Heart right ventricle (tissue), 16 donors: ENCODE data around the gene ATP6V1G1. TPM values are rescaled to one million over a fixed set of nuclear protein-coding genes. Genes with fewer than 3 reads are reported as not detected.
"Not testable (repeated sequence)": the region's sequence is repeated elsewhere in the genome, so short reads cannot be mapped to it uniquely, and the experiment has no call there.

Source experiments
- ATAC-seq, 8 donors: fragments of 200-7000 bp; cut with Tn5 transposase; one replicate each; pipeline ENCODE4 v1.9.1; 2020; ENCODE audit warnings: mild to moderate bottlenecking in 8 of 8, moderate library complexity in 8 of 8, moderate number of reproducible peaks in 1 of 8
- DNase-seq, 2 donors: peaks; one replicate each; pipeline ENCODE4 v3.0.0-alpha.2; 2020
- H3K27ac ChIP-seq, 10 donors: fragments of 200-600 bp; sonication (generic) in 2 of 10; one replicate each; pipeline versions ENCODE4 v1.5.0 to v1.8.0; 2020 to 2022; ENCODE audit warnings: mild to moderate bottlenecking in 3 of 10
- H3K27me3 ChIP-seq, 7 donors: fragments of 200-600 bp; one replicate each; pipeline ENCODE4 v1.8.0; 2021 to 2022; ENCODE audit warnings: mild to moderate bottlenecking in 2 of 7
- H3K36me3 ChIP-seq, 9 donors: fragments of 200-600 bp; sonication (generic) in 1 of 9; one replicate each; pipeline versions ENCODE4 v1.5.0 to v1.8.0; 2020 to 2022; ENCODE audit warnings: mild to moderate bottlenecking in 2 of 9
- H3K4me1 ChIP-seq, 9 donors: fragments of 200-600 bp; sonication (generic) in 1 of 9; one replicate each; pipeline versions ENCODE4 v1.5.0 to v1.8.0; 2020 to 2022; ENCODE audit warnings: mild to moderate bottlenecking in 4 of 9
- H3K4me3 ChIP-seq, 10 donors: fragments of 200-600 bp; sonication (generic) in 2 of 10; one replicate each; pipeline versions ENCODE4 v1.5.0 to v1.8.0; 2020 to 2022; ENCODE audit warnings: mild to moderate bottlenecking in 7 of 10, moderate library complexity in 2 of 10
- H3K9me3 ChIP-seq, 11 donors: fragments of 200-600 bp in 10 of 11; sonication (generic) in 2 of 11; one replicate each; pipeline versions ENCODE4 v1.5.0 to v1.8.0; 2013 to 2022; ENCODE audit warnings: mild to moderate bottlenecking in 2 of 11, control low read depth in 1 of 11, moderate library complexity in 1 of 11
- CTCF ChIP-seq, 9 donors: fragments of 200-600 bp; sonication (generic) in 2 of 9; IDR thresholded peaks; one replicate each; pipeline versions ENCODE4 v1.5.0 to v1.8.0; 2021 to 2022; ENCODE audit warnings: antibody characterized with exemption in 9 of 9, mild to moderate bottlenecking in 5 of 9, moderate library complexity in 1 of 9
- WGBS, 2 donors: extraction: QIAGEN DNeasy Blood & Tissue Kit; methylation state at CpG; one replicate each; pipeline ENCODE4 v1.1.7; 2013; ENCODE audit warnings: inconsistent platforms in 1 of 2; 5-methylcytosine and 5-hydroxymethylcytosine counted together
- intact Hi-C, 10 donors: fragments of 100-400 bp; cut with DNase I; formaldehyde crosslinking; loops; one replicate each; pipeline versions ENCODE4 v1.11.1 to v1.14.2; 2022
- polyA plus RNA-seq, 2 donors: library from polyadenylated mRNA; stranded (reverse); fragments of 200-250 nt; gene quantifications; one replicate each; pipeline ENCODE4 v1.2.3, GENCODE V29; 2013
- total RNA-seq, 10 donors: library from RNA; stranded (reverse); fragmentation: NEBNext Ultra II Directional in 3 of 10; extraction: Animal tissue kit (Norgen Biotek cat#: 25700) in 3 of 10; gene quantifications; one replicate each; pipeline versions ENCODE4 v1.2.1 to v1.2.4, GENCODE V29; 2021 to 2023
- donor health status: Arrhythmogenic right ventricular cardiomyopathy.
- donor health status: ischemic (EF 13 %, LVEDD 7.1; RV severe dilation, severe dysfunction).
- donor health status: healthy with polysubstance abuse.
- donor health status: DM: no; HTN: yes; CAD: no.
- donor health status: DM: no; HTN: no; CAD: no.
- donor health status: ischemic (EF 25% LVEDD 6.9; RV normal size, moderate dysfunction).
- donor health status: ischemic (EF 25% LVEDD 5.7; RV mildly dilated, moderate dysfunction).
- donor health status: healthy.
- donor health status: DM: yes; HTN: yes; CAD: no.
- donor health status: Ischemic cardiomyopathy.
- donor health status: ischemic (EF 35%, LVEDD 5.7; RV mildly dilated, moderate dysfunction).
- donor health status: nonischemic (EF 11% LVEDD 7.7; RV severe dilation, severe dysfunction).
- donor health status: DM: yes; HTN: yes; CAD: no.
- donor health status: PGD.
- donor health status: ischemic (EF 29% LVEDD 5.4; RV normal size, mild dysfunction).
- donor health status: nonischemic (EF 23%, LVEDD 6.1; RV moderate dilation, normal function).

Gene ATP6V1G1
- total and polyA plus RNA-seq, 12 donors, result 53.1 to 115 (median 64.7) TPM

GRCh38 chr9:114574438-114574837 lies 13.1 kb upstream of the ATP6V1G1 start:
- TF ChIP-seq CTCF (IDR thresholded peaks at IDR 0.05), result no peak
- no peak for DNase-seq
- intact Hi-C loops, result no loop called here
- Histone ChIP-seq H3K27me3 (peaks cover 0 to 6% (median 0%) of the 10 kb centered on the region in 7 donors), H3K36me3 (no peaks in the 10 kb centered on the region), H3K4me3 (no peak overlapping the region), H3K4me1 (no peaks in the 10 kb centered on the region), H3K9me3 (no peaks in the 10 kb centered on the region), H3K27ac (no peak overlapping the region)
- WGBS, 2 donors, result 32 to 34% methylated on average over 1 of the region's 1 CpG
- ATAC-seq, result no peak

DNA sequence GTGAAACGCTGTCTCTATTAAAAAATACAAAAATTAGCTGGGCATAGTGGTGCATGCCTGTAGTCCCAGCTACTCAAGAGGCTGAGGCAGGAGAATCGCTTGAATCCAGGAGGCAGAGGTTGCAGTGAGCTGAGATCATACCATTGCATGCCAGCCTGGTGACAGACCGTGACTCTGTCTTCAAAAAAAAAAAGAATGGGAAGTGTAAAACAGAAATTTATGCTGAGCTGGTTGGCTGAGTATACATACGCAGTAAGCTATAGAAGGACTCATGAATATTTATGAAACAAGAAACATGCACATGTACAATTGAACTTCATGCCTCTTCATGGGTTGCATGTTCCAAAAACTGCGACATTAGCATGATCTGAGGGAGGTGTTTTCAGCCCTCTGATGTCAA lies 10.8 kb upstream of the ATP6V1G1 start:
- H3K9me3 ChIP-seq, H3K4me3 ChIP-seq, H3K36me3 ChIP-seq, DNase-seq, H3K27ac ChIP-seq, intact Hi-C loops, H3K27me3 ChIP-seq, ATAC-seq, H3K4me1 ChIP-seq: not testable (repeated sequence)
- WGBS, 2 donors, result 80 to 82% methylated on average over 5 of the region's 5 CpGs

DNA sequence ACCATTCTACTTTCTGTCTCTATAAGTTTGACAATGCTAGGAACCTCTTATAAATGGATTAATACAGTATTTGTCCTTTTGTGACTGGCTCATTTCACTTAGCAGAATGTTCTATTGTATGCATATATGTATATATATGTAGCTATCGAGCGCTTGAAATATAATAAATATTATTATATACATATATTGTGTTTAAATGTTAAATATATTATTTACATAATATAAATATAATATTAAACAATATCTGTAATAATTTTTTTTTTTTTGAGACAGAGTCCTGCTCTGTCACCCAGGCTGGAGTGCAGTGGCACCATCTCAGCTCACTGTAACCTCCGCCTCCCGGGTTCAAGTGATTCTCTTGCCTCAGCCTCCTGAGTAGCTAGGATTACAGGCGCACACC lies 9.4 kb upstream of the ATP6V1G1 start:
- 84 to 86% methylated on average over 5 of the region's 5 CpGs for WGBS, 2 donors
- H3K27me3 ChIP-seq, H3K4me3 ChIP-seq, H3K4me1 ChIP-seq, intact Hi-C loops, H3K36me3 ChIP-seq, H3K27ac ChIP-seq, ATAC-seq, H3K9me3 ChIP-seq, DNase-seq: not testable (repeated sequence)

- intact Hi-C loops, result loop anchor here in 3 of 10 donors (10.0 kb wide), 3 partner anchors 176 to 196 kb away; partner anchors contain the start of gene AKNA (in 1 of the 3)
Observed at GRCh38 chr9:114580609-114581193, 6.9 kb upstream of the ATP6V1G1 start.

DNA sequence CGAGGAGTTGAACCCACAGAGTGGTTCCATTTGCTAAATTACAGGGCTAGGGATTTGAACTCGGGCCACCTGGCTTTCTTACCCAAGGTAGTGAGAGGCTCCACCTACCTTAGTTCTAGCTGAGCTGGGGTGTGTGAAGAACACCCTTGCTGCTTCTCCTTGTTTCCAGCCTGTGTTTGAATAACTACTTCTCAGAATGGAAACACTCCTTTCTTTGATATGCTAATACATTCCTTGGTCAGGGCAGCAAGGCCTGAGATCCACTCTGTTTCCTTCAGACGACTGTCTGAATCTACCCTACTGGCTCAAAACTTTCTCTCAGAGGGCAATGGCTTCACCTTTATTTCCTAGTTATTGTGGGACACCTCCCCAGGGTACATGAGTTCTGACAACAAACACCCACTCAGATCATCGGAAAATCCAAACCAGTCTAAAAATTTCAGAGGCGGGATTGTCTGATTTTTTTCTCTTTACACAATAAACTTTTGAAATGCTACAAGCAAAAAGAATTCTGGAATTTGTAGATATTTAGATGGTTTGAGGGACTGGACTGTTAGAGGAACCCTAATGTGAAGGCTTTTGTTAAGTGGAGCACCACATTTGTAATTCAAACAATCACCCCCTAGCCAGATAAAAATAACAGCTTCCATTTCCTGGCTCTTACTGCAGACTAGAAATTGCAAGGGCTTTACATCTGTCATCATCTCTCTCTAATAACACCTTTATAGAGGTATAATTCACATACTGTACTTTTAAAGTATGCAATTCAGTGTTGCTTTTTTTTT lies 4.0 kb upstream of the ATP6V1G1 start:
- Histone ChIP-seq H3K27me3 (no peaks in the 10 kb centered on the region), H3K4me3 (no peak overlapping the region), H3K4me1 (peaks cover 0 to 7% (median 2%) of the 10 kb centered on the region in 9 donors), H3K36me3 (no peaks in the 10 kb centered on the region), H3K27ac (no peak overlapping the region), H3K9me3 (no peaks in the 10 kb centered on the region)
- DNase-seq (no peak), ATAC-seq (no peak)
- intact Hi-C loops, result loop anchor here in 3 of 10 donors (10.0 kb wide), 3 partner anchors 179 to 199 kb away; partner anchors contain the start of gene AKNA (in 1 of the 3)
- 51 to 54% methylated on average over 5 of the region's 5 CpGs for WGBS, 2 donors
- no peak for TF ChIP-seq CTCF (IDR thresholded peaks at IDR 0.05)

More at GRCh38 chr9:114580609-114581193, 6.9 kb upstream of the ATP6V1G1 start:
- H3K9me3 ChIP-seq, result no peaks in the 10 kb centered on the region
- H3K27ac ChIP-seq, result no peak overlapping the region
- no peaks in the 10 kb centered on the region for H3K27me3 ChIP-seq
- no peaks in the 10 kb centered on the region for H3K4me1 ChIP-seq
- TF ChIP-seq CTCF (IDR thresholded peaks at IDR 0.05), result no peak
- no peaks in the 10 kb centered on the region for H3K36me3 ChIP-seq
- DNase-seq (no peak), ATAC-seq (no peak)
- 92 to 97% methylated on average over 2 of the region's 2 CpGs for WGBS, 2 donors
- no peak overlapping the region for H3K4me3 ChIP-seq
